Measurements from ENCODE around the gene CHEK2.

CHEK2 gene

GRCh38 chr22:28779833-28780232, 38.2 kb upstream of the CHEK2 start:
- TF ChIP-seq, protein P1, sequence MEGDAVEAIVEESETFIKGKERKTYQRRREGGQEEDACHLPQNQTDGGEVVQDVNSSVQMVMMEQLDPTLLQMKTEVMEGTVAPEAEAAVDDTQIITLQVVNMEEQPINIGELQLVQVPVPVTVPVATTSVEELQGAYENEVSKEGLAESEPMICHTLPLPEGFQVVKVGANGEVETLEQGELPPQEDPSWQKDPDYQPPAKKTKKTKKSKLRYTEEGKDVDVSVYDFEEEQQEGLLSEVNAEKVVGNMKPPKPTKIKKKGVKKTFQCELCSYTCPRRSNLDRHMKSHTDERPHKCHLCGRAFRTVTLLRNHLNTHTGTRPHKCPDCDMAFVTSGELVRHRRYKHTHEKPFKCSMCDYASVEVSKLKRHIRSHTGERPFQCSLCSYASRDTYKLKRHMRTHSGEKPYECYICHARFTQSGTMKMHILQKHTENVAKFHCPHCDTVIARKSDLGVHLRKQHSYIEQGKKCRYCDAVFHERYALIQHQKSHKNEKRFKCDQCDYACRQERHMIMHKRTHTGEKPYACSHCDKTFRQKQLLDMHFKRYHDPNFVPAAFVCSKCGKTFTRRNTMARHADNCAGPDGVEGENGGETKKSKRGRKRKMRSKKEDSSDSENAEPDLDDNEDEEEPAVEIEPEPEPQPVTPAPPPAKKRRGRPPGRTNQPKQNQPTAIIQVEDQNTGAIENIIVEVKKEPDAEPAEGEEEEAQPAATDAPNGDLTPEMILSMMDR (IDR thresholded peaks at IDR 0.05; ENCODE audit: unreplicated experiment in 3 of 3) = no peak
- Mint-ChIP-seq H3K9me3 (no peaks in the 10 kb centered on the region), H3K27ac (peak overlapping the region in 1 of 3 experiments; percentile 35), H3K36me3 (ENCODE audit: low read depth) (peaks cover 50% of the 10 kb centered on the region), H3K4me1 (peaks cover 4% of the 10 kb centered on the region), H3K27me3 (ENCODE audit: low read depth) (no peaks in the 10 kb centered on the region), H3K4me3 (no peak overlapping the region)

DNA sequence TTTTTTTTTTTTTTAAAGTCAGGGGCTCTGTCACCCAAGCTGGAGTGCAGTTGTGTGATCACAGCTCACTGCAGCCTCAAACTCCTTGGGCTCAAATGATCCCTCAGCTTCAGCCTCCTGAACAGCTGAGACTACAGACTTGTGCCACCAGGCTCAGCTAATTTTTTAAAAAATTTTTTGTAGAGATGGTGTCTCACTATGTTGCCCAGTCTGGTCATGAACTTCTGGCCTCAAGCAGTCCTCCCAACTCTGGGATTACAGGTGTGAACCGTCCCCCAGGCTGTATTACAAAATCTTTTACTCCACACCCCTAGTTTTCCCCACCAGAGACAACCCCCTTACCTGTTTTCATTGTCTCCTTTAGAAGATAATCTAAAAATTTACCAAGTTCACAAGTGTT, 32.8 kb upstream of the CHEK2 start:
- no peaks in the 10 kb centered on the region for H3K27me3 Mint-ChIP-seq (ENCODE audit: low read depth)
- no peaks in the 10 kb centered on the region for H3K9me3 Mint-ChIP-seq
- peak overlapping the region; percentile 78 to 85 (median 81) for H3K4me3 Mint-ChIP-seq
- H3K36me3 Mint-ChIP-seq (ENCODE audit: low read depth) = peaks cover 32% of the 10 kb centered on the region
- H3K27ac Mint-ChIP-seq = peak overlapping the region; percentile 55 to 71 (median 70)
- TF ChIP-seq, protein P1 (IDR thresholded peaks at IDR 0.05; ENCODE audit: unreplicated experiment in 3 of 3) = no peak
- H3K4me1 Mint-ChIP-seq = peaks cover 20% of the 10 kb centered on the region

DNA sequence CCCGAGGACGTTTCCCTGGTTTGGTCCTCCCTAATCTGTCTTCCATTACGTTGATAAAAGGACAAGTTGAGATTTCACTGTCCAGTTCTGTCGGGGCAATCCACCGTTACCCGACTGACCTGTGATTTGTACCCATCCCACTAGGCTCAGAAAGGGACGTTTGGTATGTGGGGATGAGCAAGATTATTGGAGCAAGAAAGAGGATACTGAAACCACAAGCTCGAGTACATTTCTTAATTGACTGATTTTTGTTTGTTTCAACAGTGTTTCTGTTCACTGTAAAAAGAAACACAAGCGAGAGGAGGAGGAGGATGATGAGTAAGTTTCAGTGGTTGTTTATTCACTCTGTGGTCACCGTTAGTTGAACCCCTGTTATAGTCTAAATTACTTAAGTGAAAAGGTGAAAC, 31.8 kb upstream of the CHEK2 start:
- H3K4me1 Mint-ChIP-seq = peaks cover 20% of the 10 kb centered on the region
- no peaks in the 10 kb centered on the region for H3K27me3 Mint-ChIP-seq (ENCODE audit: low read depth)
- H3K27ac Mint-ChIP-seq = peak overlapping the region; percentile 78 to 92 (median 88)
- H3K9me3 Mint-ChIP-seq = no peaks in the 10 kb centered on the region
- TF ChIP-seq, protein P1 (IDR thresholded peaks at IDR 0.05; ENCODE audit: unreplicated experiment in 3 of 3) = no peak
- peak overlapping the region; percentile 87 to 97 (median 95) for H3K4me3 Mint-ChIP-seq
- H3K36me3 Mint-ChIP-seq (ENCODE audit: low read depth) = peaks cover 29% of the 10 kb centered on the region

DNA sequence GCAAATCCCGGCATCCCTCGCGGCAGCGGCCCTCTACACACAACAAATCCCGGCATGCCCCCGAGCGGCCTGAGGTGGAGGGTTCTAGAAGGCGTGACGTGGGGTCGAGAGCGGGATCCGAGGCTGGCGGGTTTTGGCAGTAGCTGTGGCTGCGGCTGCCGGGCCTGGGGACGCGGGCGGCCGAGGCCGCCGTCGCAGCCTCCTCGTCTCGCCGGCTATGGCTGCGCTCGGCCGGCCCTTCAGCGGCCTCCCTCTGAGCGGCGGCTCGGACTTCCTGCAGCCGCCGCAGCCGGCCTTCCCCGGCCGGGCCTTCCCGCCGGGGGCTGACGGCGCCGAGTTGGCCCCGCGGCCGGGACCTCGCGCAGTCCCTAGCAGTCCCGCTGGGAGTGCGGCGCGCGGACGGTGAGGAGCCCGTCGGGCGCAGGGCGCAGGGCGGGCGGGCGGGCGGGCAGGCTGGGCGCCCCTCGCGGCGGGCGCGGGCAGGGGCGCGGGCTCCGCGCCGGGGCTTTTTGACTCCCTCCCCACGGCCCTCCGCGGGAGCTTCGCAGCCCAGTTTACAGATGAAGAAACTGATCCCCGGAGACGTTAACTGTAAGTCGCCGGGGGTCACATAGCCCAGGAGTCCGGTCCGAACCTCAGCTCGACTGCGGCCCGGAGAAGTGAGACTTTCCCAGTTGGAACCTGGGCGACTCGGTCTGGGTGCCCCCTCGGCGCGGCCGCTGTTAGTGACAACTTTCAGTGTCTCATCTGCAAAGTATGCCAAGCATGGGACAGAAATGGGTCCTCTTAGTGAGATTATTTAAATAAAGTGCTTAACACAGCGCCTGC, 31.2 kb upstream of the CHEK2 start, which contains the start of gene CCDC117:
Gene CCDC117 (plus strand): TSS at position 63 of the 828 bp plus-strand sequence. CDS start 155 bp downstream, at position 218.
- Mint-ChIP-seq H3K4me1 (peaks cover 20% of the 10 kb centered on the region), H3K36me3 (ENCODE audit: low read depth) (peaks cover 29% of the 10 kb centered on the region), H3K4me3 (peak within 1 kb of the TSS; percentile 89 to 99 (median 97)), H3K27ac (peak within 1 kb of the TSS; percentile 89 to 98 (median 98)), H3K9me3 (no peaks in the 10 kb centered on the region), H3K27me3 (ENCODE audit: low read depth) (no peaks in the 10 kb centered on the region)
- TF ChIP-seq, protein P1 (IDR thresholded peaks at IDR 0.05; ENCODE audit: unreplicated experiment in 3 of 3) = peak in 1 of 3 experiments; percentile 37

DNA sequence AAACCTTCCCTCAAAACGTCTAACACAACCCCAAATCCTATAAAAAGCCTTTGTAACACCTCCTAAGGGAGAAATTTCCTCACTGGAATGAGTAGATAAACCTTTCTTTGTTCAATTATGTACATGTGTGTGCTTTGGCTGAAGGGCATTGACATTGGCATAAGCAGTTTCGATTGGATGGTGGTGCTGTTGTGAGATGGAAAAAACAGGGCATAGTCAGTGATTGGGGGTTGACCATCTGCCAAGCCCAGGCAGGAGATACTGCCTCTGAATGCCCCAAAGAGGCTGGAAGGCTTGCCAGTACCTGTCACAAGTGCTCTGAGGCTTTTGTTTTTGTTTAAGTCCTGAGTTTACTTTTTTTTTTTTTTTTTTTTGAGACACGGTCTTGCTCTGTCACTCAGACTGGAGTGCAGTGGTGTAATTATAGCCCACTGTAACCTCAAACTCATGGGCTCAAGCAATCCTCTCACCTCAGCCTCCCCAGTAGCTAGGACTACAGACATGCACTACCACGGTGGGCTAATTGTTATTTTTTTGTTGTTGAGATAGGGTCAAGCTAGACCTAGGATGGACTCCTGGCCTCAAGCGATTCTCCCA, 29.7 kb upstream of the CHEK2 start:
- Mint-ChIP-seq H3K9me3 (no peaks in the 10 kb centered on the region), H3K27me3 (ENCODE audit: low read depth) (no peaks in the 10 kb centered on the region), H3K4me1 (peaks cover 20% of the 10 kb centered on the region), H3K27ac (peak overlapping the region in 1 of 3 experiments; percentile 7), H3K4me3 (peak overlapping the region; percentile 18 to 80 (median 53)), H3K36me3 (ENCODE audit: low read depth) (peaks cover 29% of the 10 kb centered on the region)
- TF ChIP-seq, protein P1 (IDR thresholded peaks at IDR 0.05; ENCODE audit: unreplicated experiment in 3 of 3) = no peak
